Caco-2 (cell line): ENCODE results near the gene ZNF532. TPM values are rescaled to one million over a fixed set of nuclear protein-coding genes. Genes with fewer than 3 reads are reported as not detected.

Experiments
- BruUV-seq: library from RNA; stranded (reverse); fragments of 400-500 nt; replicated peaks from 2 replicates; lab custom pipeline; 2021; lab: Mats Ljungman, UMichigan
- CTCF ChIA-PET: fragments of 300-600 bp; sonication (Branson Sonifier 250); formaldehyde crosslinking; loops from one replicate; lab custom pipeline; 2022; ENCODE audit warnings: antibody characterized with exemption; lab: Charles Lee
- POLR2A ChIA-PET: fragments of 300-600 bp; sonication (Branson Sonifier 250); formaldehyde crosslinking; loops from one replicate; lab custom pipeline; 2022; ENCODE audit warnings: antibody characterized with exemption; lab: Charles Lee
- DNase-seq, 2 experiments: peaks; one replicate each; pipeline versions ENCODE4 v3.0.0 to v3.0.0-alpha.2; 2020 to 2022
- H3K27me3 ChIP-seq: replicated peaks from 2 replicates; pipeline ENCODE4 v1.6.0; 2011; ENCODE audit warnings: low read length; ENCODE audit not compliant: control insufficient read depth, insufficient read depth
- H3K36me3 ChIP-seq: 2 replicates; pipeline ENCODE4 v1.5.1; 2011; ENCODE audit warnings: low read length; ENCODE audit not compliant: control insufficient read depth, insufficient read depth
- H3K4me1 ChIP-seq: fragments of 250-450 bp; sonication (Bioruptor Pico); 2 replicates; pipeline ENCODE4 v1.5.1; 2020; ENCODE audit warnings: mild to moderate bottlenecking
- H3K4me3 ChIP-seq: 2 replicates; pipeline ENCODE4 v1.5.1; 2011; ENCODE audit warnings: low read depth, mild to moderate bottlenecking, control low read depth, low read length
- H3K9me3 ChIP-seq: fragments of 250-450 bp; sonication (Bioruptor Pico); 2 replicates; pipeline ENCODE4 v1.5.1; 2020; ENCODE audit warnings: mild to moderate bottlenecking, moderate library complexity
- H3K27ac Mint-ChIP-seq: one replicate; pipeline ENCODE4 v1.8.0; 2022; ENCODE audit warnings: mixed read lengths; ENCODE audit not compliant: unreplicated experiment
- H3K27me3 Mint-ChIP-seq: one replicate; pipeline ENCODE4 v1.8.0; 2022; ENCODE audit warnings: mixed read lengths; ENCODE audit not compliant: insufficient read depth, unreplicated experiment
- H3K36me3 Mint-ChIP-seq: one replicate; pipeline ENCODE4 v1.8.0; 2022; ENCODE audit warnings: mild to moderate bottlenecking, mixed read lengths; ENCODE audit not compliant: insufficient read depth, unreplicated experiment
- H3K4me1 Mint-ChIP-seq: one replicate; pipeline ENCODE4 v1.8.0; 2022; ENCODE audit warnings: low read depth, mixed read lengths; ENCODE audit not compliant: unreplicated experiment
- H3K4me3 Mint-ChIP-seq: one replicate; pipeline ENCODE4 v1.8.0; 2022; ENCODE audit warnings: mild to moderate bottlenecking, moderate library complexity, mixed read lengths; ENCODE audit not compliant: unreplicated experiment
- H3K9me3 Mint-ChIP-seq: one replicate; pipeline ENCODE4 v1.8.0; 2022; ENCODE audit warnings: mixed read lengths; ENCODE audit not compliant: unreplicated experiment
- CTCF ChIP-seq, 2 experiments: fragments of 200-600 bp in 1 of 2; IDR thresholded peaks; 1 replicate in 1 of 2; 2 replicates in 1 of 2; pipeline versions ENCODE4 v1.5.1 to v1.8.0; 2011 to 2022; ENCODE audit warnings: antibody characterized with exemption in 1 of 2, control low read depth in 1 of 2, inconsistent platforms in 1 of 2, low read depth in 1 of 2, low read length in 1 of 2, mild to moderate bottlenecking in 1 of 2, moderate library complexity in 1 of 2; ENCODE audit not compliant: insufficient read depth in 1 of 2, severe bottlenecking in 1 of 2, unreplicated experiment in 1 of 2
- intact Hi-C: fragments of 100-400 bp; cut with micrococcal nuclease; formaldehyde crosslinking; loops from one replicate; pipeline ENCODE4 v1.10.0; 2022; ENCODE audit not compliant: unreplicated experiment
- total RNA-seq: library from RNA; stranded (reverse); gene quantifications from 2 replicates; pipeline ENCODE4 v1.2.3, GENCODE V29; 2022

Gene ZNF532
- total RNA-seq, 1 experiment from 2014 or later = 32.7 TPM

DNA sequence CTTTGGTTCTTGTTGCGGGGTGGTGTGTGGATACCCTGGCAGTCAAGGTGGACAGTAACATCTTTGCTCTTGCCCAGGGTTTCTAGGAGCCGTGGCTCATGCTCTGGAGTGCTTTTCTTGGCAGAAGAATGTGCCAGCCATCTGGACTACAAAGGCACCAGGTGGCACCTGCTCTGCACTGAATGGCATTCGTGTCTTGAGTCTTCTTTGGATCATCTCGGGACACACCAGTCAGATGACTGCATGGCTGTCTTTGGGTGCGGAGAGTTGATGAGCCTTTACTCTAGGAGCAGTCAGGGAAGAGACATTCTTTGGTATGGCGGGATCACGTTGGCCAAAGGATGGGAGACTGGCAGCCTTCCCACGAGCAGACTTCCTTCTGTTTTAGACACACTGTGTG lies 170.9 kb downstream of the ZNF532 start:
- H3K27ac Mint-ChIP-seq = no peak overlapping the region
- Histone ChIP-seq H3K9me3 (no peaks in the 10 kb centered on the region), H3K27me3 (no peaks in the 10 kb centered on the region), H3K4me1 (no peaks in the 10 kb centered on the region), H3K36me3 (no peaks in the 10 kb centered on the region), H3K4me3 (no peak overlapping the region)
- H3K9me3 Mint-ChIP-seq = peaks cover 8% of the 10 kb centered on the region
- CTCF ChIA-PET = no interaction called here
- POLR2A ChIA-PET = no interaction called here
- no peaks in the 10 kb centered on the region for H3K36me3 Mint-ChIP-seq
- no peak overlapping the region for H3K4me3 Mint-ChIP-seq
- intact Hi-C loops = no loop called here
- TF ChIP-seq CTCF (IDR thresholded peaks at IDR 0.05; ENCODE audit: insufficient read depth in 1 of 2, low read depth in 1 of 2, low read length in 1 of 2, severe bottlenecking in 1 of 2, unreplicated experiment in 1 of 2) = no peak
- DNase-seq = no peak
- H3K4me1 Mint-ChIP-seq = no peaks in the 10 kb centered on the region
- no peaks in the 10 kb centered on the region for H3K27me3 Mint-ChIP-seq
- BruUV-seq = no TSS peak

Other genes starting within 250 kb of the ZNF532 start
- gene ALPK2, start 235.8 kb upstream of the ZNF532 start, total RNA-seq = 10.7 and 12.7 TPM in 2 replicates
- gene MALT1, start 193.4 kb upstream of the ZNF532 start, total RNA-seq = 19.3 and 22.6 TPM in 2 replicates